Psoas muscle (tissue), 8 donors: Measurements from ENCODE around the gene PTPRG. TPM values are rescaled to one million over a fixed set of nuclear protein-coding genes. Genes with fewer than 3 reads are reported as not detected.

Source experiments
- ATAC-seq, 4 donors: fragments of 200-7000 bp; cut with Tn5 transposase; one replicate each; pipeline ENCODE4 v1.9.1; 2020; ENCODE audit warnings: moderate library complexity in 3 of 4, mild to moderate bottlenecking in 2 of 4
- DNase-seq, 2 donors: peaks; one replicate each; pipeline ENCODE4 v3.0.0-alpha.2; 2020
- H3K27ac ChIP-seq: fragments of 200-600 bp; one replicate; pipeline ENCODE4 v1.8.0; 2022
- H3K27me3 ChIP-seq, 3 donors: fragments of 200-600 bp in 1 of 3; one replicate each; pipeline versions ENCODE4 v1.6.1 to v1.8.0; 2013 to 2022; ENCODE audit warnings: low read length in 2 of 3, mild to moderate bottlenecking in 2 of 3, moderate library complexity in 1 of 3; ENCODE audit not compliant: insufficient read depth in 3 of 3
- H3K36me3 ChIP-seq, 2 donors: fragments of 200-600 bp in 1 of 2; one replicate each; pipeline versions ENCODE4 v1.6.1 to v1.8.0; 2013 to 2022; ENCODE audit warnings: low read depth in 1 of 2, mild to moderate bottlenecking in 1 of 2, moderate library complexity in 1 of 2; ENCODE audit not compliant: insufficient read depth in 1 of 2
- H3K4me1 ChIP-seq: fragments of 200-600 bp; one replicate; pipeline ENCODE4 v1.8.0; 2022
- H3K4me3 ChIP-seq: fragments of 200-600 bp; one replicate; pipeline ENCODE4 v1.8.0; 2022; ENCODE audit warnings: mild to moderate bottlenecking
- H3K9me3 ChIP-seq: fragments of 200-600 bp; one replicate; pipeline ENCODE4 v1.8.0; 2022
- WGBS, 3 donors: extraction: QIAGEN DNeasy Blood & Tissue Kit; methylation state at CpG; one replicate each; pipeline versions ENCODE4 v1.1.6 to v1.1.7; 2013; 5-methylcytosine and 5-hydroxymethylcytosine counted together
- intact Hi-C, 2 donors: fragments of 100-400 bp; cut with DNase I; formaldehyde crosslinking; loops; one replicate each; pipeline versions ENCODE4 v1.11.0 to v1.14.2; 2022
- polyA plus RNA-seq, 3 donors: library from polyadenylated mRNA; stranded (reverse); fragments of 200-250 nt; gene quantifications; one replicate each; pipeline ENCODE4 v1.2.3, GENCODE V29; 2013
- total RNA-seq, 4 donors: library from RNA; stranded (reverse); fragmentation: NEBNext Ultra II Directional in 2 of 4; extraction: Animal tissue kit (Norgen Biotek cat#: 25700) in 2 of 4; gene quantifications; one replicate each; pipeline versions ENCODE4 v1.2.1 to v1.2.4, GENCODE V29; 2021 to 2023
- TF ChIP-seq, protein P1 (sequence below): fragments of 200-600 bp; IDR thresholded peaks from one replicate; pipeline ENCODE4 v1.8.0; 2022; ENCODE audit warnings: antibody characterized with exemption
- donor health status: healthy with polysubstance abuse.
- donor health status: DM: no; HTN: no; CAD: no; lungs with moderate emphysema.
- donor health status: Bipolar disorder and iron deficiency.
- donor health status: healthy.
- donor health status: DM: yes; HTN: yes; CAD: no.
- donor health status: DM: no; HTN: no; CAD: no.
- donor health status: DM: no; HTN: no; CAD: no.
- donor health status: DM: yes; HTN: yes; CAD: no.

Gene PTPRG
- total and polyA plus RNA-seq, 7 donors = 4.5 to 29.5 (median 12.6) TPM

DNA sequence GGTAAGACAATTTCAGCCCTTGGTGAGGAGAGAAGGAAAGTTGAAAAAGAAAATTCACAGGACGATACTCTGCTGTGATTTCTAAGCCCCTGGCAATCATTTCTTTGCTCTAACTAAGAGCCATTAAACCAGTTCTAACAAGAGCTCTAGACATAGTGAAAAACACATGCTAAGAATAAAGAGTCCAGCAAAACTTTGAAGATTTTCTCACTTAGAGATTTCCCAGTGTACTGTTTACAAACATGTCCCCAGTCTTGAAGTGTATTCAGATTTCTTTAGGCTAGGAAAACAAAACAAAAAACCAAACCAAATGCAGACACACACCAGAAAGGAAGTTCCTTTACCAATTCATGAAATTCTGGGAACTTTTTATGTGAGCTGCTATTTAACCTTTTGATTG, 325.8 kb downstream of the PTPRG start:
- no peaks in the 10 kb centered on the region for H3K9me3 ChIP-seq
- ATAC-seq = no peak
- intact Hi-C loops = no loop called here

DNA sequence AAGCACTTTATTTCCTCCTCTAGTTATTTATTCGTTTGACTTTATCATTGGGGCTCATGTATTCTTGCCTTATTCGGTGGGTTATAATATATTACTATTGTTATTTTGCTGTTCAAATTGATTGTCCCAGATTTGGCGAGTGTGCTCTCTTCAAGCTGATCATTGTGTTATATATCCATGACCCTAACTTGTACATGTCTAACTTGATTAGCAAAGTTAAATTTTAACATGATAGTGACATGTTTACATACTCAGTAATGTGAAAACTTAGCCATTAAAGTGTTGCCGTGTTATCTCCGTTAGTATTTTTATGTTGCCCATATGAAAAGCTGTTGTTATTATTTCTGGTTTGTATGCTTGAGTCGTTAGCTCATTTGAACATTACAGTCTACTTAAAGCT, 327.9 kb downstream of the PTPRG start:
- Histone ChIP-seq H3K36me3 (no peaks in the 10 kb centered on the region), H3K27me3 (no peaks in the 10 kb centered on the region), H3K27ac (no peak overlapping the region), H3K9me3 (no peaks in the 10 kb centered on the region), H3K4me1 (peaks cover 6% of the 10 kb centered on the region), H3K4me3 (no peak overlapping the region)
- TF ChIP-seq, protein P1, sequence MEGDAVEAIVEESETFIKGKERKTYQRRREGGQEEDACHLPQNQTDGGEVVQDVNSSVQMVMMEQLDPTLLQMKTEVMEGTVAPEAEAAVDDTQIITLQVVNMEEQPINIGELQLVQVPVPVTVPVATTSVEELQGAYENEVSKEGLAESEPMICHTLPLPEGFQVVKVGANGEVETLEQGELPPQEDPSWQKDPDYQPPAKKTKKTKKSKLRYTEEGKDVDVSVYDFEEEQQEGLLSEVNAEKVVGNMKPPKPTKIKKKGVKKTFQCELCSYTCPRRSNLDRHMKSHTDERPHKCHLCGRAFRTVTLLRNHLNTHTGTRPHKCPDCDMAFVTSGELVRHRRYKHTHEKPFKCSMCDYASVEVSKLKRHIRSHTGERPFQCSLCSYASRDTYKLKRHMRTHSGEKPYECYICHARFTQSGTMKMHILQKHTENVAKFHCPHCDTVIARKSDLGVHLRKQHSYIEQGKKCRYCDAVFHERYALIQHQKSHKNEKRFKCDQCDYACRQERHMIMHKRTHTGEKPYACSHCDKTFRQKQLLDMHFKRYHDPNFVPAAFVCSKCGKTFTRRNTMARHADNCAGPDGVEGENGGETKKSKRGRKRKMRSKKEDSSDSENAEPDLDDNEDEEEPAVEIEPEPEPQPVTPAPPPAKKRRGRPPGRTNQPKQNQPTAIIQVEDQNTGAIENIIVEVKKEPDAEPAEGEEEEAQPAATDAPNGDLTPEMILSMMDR = no peak
- 82 to 89% (median 82%) methylated on average over 6 of the region's 6 CpGs for WGBS, 3 donors
- DNase-seq = no peak
- intact Hi-C loops = no loop called here
- no peak for ATAC-seq

More for the DNA sequence above, 325.8 kb downstream of the PTPRG start:
- H3K27me3 ChIP-seq = no peaks in the 10 kb centered on the region
- DNase-seq = no peak
- H3K4me1 ChIP-seq = peaks cover 17% of the 10 kb centered on the region
- H3K36me3 ChIP-seq = no peaks in the 10 kb centered on the region
- H3K27ac ChIP-seq = no peak overlapping the region
- TF ChIP-seq, protein P1 = no peak
- 75 to 83% (median 79%) methylated on average over 1 of the region's 1 CpG for WGBS, 3 donors
- no peak overlapping the region for H3K4me3 ChIP-seq

DNA sequence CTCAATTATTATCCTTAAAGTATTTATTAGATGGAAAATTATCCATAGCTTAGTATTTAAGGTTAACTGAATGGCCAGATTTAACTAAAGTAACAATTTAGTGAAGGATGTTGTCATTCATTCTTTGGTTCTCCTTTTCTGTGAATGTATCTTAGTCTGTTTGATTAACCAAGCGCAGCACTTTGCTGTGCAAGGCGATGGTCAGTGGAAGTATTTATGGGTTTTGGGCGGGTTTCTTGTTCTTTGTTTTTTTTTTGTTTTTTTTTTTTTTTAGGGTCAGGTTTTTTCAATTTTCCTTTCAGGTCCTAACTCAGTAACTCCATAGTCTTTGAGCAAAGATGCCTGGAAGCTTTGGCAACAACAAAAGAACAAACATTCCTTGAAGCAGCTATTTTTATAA, 328.8 kb downstream of the PTPRG start:
- H3K4me1 ChIP-seq = peaks cover 13% of the 10 kb centered on the region
- H3K27me3 ChIP-seq = no peaks in the 10 kb centered on the region
- 78 to 88% (median 82%) methylated on average over 3 of the region's 3 CpGs for WGBS, 3 donors
- H3K27ac ChIP-seq = no peak overlapping the region
- no peaks in the 10 kb centered on the region for H3K36me3 ChIP-seq
- H3K4me3 ChIP-seq = no peak overlapping the region
- no peak for DNase-seq
- no peak for ATAC-seq
- intact Hi-C loops = no loop called here
- TF ChIP-seq, protein P1 = no peak
- no peaks in the 10 kb centered on the region for H3K9me3 ChIP-seq

DNA sequence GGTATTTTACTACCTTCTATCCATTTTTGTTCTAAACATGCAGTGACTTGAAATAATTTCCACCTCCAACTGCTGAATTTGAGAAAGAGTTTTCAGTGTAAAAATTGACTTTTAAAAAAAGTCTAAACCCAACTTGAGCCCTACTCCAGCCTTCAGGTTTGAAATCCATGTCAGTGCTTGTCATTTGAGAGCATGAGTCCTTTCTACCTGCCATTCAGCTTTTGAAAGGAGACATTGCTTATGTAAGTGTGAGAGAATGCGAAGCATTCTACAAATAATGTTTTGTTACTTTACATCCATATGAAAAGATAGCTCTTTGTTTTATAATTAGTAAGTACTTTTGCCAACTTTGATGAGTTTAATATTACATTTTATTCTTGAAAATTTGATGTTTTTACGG, 329.2 kb downstream of the PTPRG start:
- intact Hi-C loops = no loop called here
- ATAC-seq = no peak

DNA sequence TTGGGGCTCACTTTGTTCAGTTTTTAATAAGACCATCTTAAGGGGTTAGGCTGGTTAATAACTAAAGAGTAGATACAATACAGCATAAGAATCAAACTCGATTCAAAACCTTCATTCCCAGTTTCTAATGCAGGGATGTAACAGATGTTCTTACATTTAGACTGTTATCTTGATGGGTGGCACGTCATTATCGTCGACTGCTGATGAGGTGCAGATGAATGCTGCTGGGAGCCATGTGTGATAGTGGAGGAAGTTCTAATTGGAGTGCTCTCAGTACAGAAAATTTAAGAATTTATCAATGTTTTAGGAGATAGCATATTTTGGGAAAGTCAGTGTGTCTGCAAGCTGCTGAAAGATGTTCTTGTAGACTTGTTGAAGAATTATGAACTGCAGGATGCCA, 331.5 kb downstream of the PTPRG start:
- TF ChIP-seq, protein P1 = no peak
- Histone ChIP-seq H3K9me3 (no peaks in the 10 kb centered on the region), H3K4me1 (peaks cover 21% of the 10 kb centered on the region), H3K27me3 (no peaks in the 10 kb centered on the region), H3K27ac (no peak overlapping the region), H3K36me3 (no peaks in the 10 kb centered on the region), H3K4me3 (no peak overlapping the region)
- DNase-seq (no peak), ATAC-seq (no peak)
- 76 to 87% (median 80%) methylated on average over 4 of the region's 4 CpGs for WGBS, 3 donors
- intact Hi-C loops = no loop called here

More for the DNA sequence above, 329.2 kb downstream of the PTPRG start:
- DNase-seq = no peak
- TF ChIP-seq, protein P1 = no peak
- WGBS, 3 donors = 92 to 98% (median 94%) methylated on average over 2 of the region's 2 CpGs
- H3K36me3 ChIP-seq = no peaks in the 10 kb centered on the region
- H3K27ac ChIP-seq = no peak overlapping the region
- H3K27me3 ChIP-seq = no peaks in the 10 kb centered on the region
- no peaks in the 10 kb centered on the region for H3K9me3 ChIP-seq
- peaks cover 17% of the 10 kb centered on the region for H3K4me1 ChIP-seq
- no peak overlapping the region for H3K4me3 ChIP-seq
